22Rv1 (cell line): ENCODE data around the gene ERF.

ENCODE experiments used
- CTCF ChIP-seq: fragments of 450-650 bp; IDR thresholded peaks from 2 replicates; pipeline ENCODE4 v1.5.1; 2017; ENCODE audit warnings: mild to moderate bottlenecking
- ZFX ChIP-seq: fragments of 450-650 bp; IDR thresholded peaks from 2 replicates; pipeline ENCODE4 v1.6.1; 2017; ENCODE audit warnings: antibody characterized with exemption, borderline replicate concordance

- TF ChIP-seq CTCF (no peak), ZFX (no peak)
Observed at GRCh38 chr19:42303876-42304275, 48.9 kb upstream of the ERF start.
